T-helper 1 cell treated with Interleukin-12 subunit alpha and Interleukin-12 subunit beta and Interleukin-4 antibody, amounts not matched to agents 30 μg/mL and 1 μg/mL, for 36 hours (primary cell): ENCODE measurements around the gene PDHX.

Experiments used
- H3K27ac Mint-ChIP-seq: one replicate; pipeline ENCODE4 v1.8.0; 2021; ENCODE audit warnings: mild to moderate bottlenecking, mixed read lengths
- H3K27me3 Mint-ChIP-seq: one replicate; pipeline ENCODE4 v1.8.0; 2021; ENCODE audit warnings: low read depth, mixed read lengths
- H3K36me3 Mint-ChIP-seq: one replicate; pipeline ENCODE4 v1.8.0; 2021; ENCODE audit warnings: low read depth, mixed read lengths
- H3K4me1 Mint-ChIP-seq: one replicate; pipeline ENCODE4 v1.8.0; 2021; ENCODE audit warnings: low read depth, mixed read lengths
- H3K4me3 Mint-ChIP-seq: one replicate; pipeline ENCODE4 v1.8.0; 2021; ENCODE audit warnings: mild to moderate bottlenecking, moderate library complexity, mixed read lengths
- H3K9me3 Mint-ChIP-seq: one replicate; pipeline ENCODE4 v1.8.0; 2021; ENCODE audit warnings: mixed read lengths

Gene PDHX

GRCh38 chr11:34926101-34926830 lies 9.8 kb downstream of the PDHX start:
- peaks cover 5% of the 10 kb centered on the region for H3K4me1 Mint-ChIP-seq
- no peaks in the 10 kb centered on the region for H3K27me3 Mint-ChIP-seq
- H3K36me3 Mint-ChIP-seq, result no peaks in the 10 kb centered on the region
- H3K4me3 Mint-ChIP-seq, result no peak overlapping the region
- no peak overlapping the region for H3K27ac Mint-ChIP-seq
- H3K9me3 Mint-ChIP-seq, result no peaks in the 10 kb centered on the region

DNA sequence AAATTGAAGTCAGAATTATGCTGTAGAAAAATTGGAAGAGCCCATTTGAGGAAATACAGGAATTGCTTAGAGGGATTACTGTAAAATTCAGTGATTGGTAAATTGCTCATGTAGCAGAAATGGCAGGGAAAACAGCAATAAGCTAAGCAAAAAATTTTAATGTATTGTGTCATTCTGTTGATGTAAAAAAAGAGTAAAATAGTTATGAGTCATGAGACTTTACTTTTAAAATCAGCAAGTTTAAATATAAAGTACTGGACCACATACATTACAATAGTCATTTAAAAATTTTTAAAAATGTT lies 10.4 kb downstream of the PDHX start:
- no peaks in the 10 kb centered on the region for H3K9me3 Mint-ChIP-seq
- peaks cover 3% of the 10 kb centered on the region for H3K36me3 Mint-ChIP-seq

GRCh38 chr11:34928268-34928959 lies 12.0 kb downstream of the PDHX start:
- H3K27ac Mint-ChIP-seq, result no peak overlapping the region
- peaks cover 8% of the 10 kb centered on the region for H3K36me3 Mint-ChIP-seq
- peaks cover 5% of the 10 kb centered on the region for H3K4me1 Mint-ChIP-seq
- H3K27me3 Mint-ChIP-seq, result no peaks in the 10 kb centered on the region
- no peaks in the 10 kb centered on the region for H3K9me3 Mint-ChIP-seq
- H3K4me3 Mint-ChIP-seq, result no peak overlapping the region

More for the DNA sequence above, 10.4 kb downstream of the PDHX start:
- Mint-ChIP-seq H3K27me3 (no peaks in the 10 kb centered on the region), H3K4me3 (no peak overlapping the region), H3K27ac (no peak overlapping the region), H3K4me1 (peaks cover 5% of the 10 kb centered on the region)

DNA sequence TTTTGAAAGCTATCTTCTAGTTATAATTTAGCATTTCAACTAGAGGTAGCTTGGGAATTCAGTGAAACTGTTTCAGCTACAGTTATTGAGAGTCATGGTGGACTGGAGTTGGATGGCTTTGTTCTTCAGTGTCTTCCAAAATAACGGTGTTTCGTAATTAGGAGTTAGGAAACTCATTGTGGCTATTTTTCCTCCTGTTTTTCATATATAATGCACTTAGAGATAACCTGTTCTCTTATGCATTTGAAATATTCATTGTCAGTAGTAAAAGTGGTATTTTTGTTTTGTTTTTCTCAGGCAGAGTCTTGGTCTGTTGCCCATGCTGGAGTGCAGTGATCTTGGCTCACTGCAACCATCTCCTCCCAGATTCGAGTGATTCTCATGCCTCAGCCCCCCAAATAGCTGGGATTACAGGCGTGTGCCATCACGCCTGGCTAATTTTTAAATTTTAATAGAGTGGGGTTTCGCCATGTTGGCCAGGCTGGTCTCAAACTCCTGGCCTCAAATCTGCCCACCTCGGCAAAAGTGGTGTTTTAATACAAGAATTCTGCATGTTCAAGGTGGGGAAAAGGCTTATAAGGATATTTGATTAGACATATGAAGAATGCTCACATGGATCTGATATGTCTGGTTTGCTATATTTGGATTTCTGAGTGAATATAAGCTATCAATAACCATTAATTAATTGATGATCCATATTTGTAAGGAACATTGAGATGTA lies 12.7 kb downstream of the PDHX start:
- Mint-ChIP-seq H3K27ac (no peak overlapping the region), H3K4me3 (no peak overlapping the region), H3K4me1 (peaks cover 5% of the 10 kb centered on the region), H3K36me3 (peaks cover 8% of the 10 kb centered on the region), H3K9me3 (no peaks in the 10 kb centered on the region), H3K27me3 (no peaks in the 10 kb centered on the region)

GRCh38 chr11:34929794-34930763 lies 13.7 kb downstream of the PDHX start:
- Mint-ChIP-seq H3K27ac (no peak overlapping the region), H3K9me3 (no peaks in the 10 kb centered on the region), H3K4me3 (no peak overlapping the region), H3K4me1 (peaks cover 5% of the 10 kb centered on the region), H3K27me3 (no peaks in the 10 kb centered on the region), H3K36me3 (peaks cover 8% of the 10 kb centered on the region)

DNA sequence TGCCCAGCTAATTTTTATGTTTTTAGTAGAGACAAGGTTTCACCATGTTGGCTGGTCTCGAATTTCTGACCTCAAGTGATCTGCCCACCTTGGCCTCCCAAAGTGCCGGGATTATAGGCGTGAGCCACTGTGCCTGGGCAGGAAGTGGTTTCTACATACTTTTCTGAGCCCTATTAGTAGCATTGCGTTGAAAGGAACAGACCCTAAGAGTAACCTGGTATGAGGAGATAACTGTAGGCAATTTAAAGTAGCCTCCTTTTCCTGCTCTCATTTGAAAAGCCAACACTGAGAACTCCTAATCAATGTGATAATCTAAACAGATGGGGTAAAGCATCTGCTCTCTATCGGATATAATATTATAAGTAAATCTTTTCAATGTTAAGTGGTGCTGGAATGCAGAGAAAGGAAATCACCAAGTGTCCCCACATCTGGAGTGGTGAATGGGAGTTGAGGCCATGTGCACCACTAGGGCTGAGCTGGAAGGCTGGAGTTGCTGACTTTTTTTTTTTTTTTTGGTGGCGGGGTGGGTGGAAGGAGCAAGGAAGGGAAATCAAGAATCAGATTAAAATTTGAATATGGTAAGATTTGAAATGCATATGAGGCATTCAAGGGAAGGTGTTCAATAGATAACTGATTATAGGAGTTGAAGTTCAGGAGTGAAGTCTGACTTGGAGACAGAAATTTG lies 20.7 kb downstream of the PDHX start:
- Mint-ChIP-seq H3K9me3 (no peaks in the 10 kb centered on the region), H3K4me1 (peaks cover 9% of the 10 kb centered on the region), H3K27ac (no peak overlapping the region), H3K4me3 (no peak overlapping the region), H3K27me3 (no peaks in the 10 kb centered on the region), H3K36me3 (peaks cover 13% of the 10 kb centered on the region)

DNA sequence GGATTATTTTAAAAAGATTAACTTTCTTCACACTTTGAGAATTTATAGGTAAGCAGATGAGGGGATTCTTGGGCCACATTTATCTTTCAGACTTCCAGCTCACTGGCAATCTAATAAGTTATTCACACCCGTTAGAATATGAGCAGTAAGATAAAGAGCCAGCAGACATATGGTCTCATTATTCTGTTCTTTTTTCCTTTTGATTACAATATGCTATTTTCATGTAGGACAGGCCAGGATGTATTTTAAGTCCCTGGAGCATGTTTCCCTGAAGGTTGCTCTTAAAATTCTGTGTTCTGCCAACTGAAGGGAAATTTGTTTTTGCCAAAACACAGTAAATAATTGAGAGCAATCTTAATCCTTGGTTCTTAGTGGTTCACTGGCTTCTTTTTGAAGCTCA lies 22.2 kb downstream of the PDHX start:
- Mint-ChIP-seq H3K4me1 (peaks cover 9% of the 10 kb centered on the region), H3K27ac (no peak overlapping the region), H3K4me3 (no peak overlapping the region), H3K9me3 (no peaks in the 10 kb centered on the region), H3K27me3 (no peaks in the 10 kb centered on the region), H3K36me3 (peaks cover 7% of the 10 kb centered on the region)

GRCh38 chr11:34940026-34940677 lies 23.7 kb downstream of the PDHX start:
- H3K4me1 Mint-ChIP-seq, result peaks cover 9% of the 10 kb centered on the region
- no peak overlapping the region for H3K27ac Mint-ChIP-seq
- H3K36me3 Mint-ChIP-seq, result peaks cover 7% of the 10 kb centered on the region
- no peak overlapping the region for H3K4me3 Mint-ChIP-seq
- peaks cover 5% of the 10 kb centered on the region for H3K9me3 Mint-ChIP-seq
- no peaks in the 10 kb centered on the region for H3K27me3 Mint-ChIP-seq

GRCh38 chr11:34941688-34942087 lies 25.3 kb downstream of the PDHX start:
- H3K4me3 Mint-ChIP-seq, result no peak overlapping the region
- H3K36me3 Mint-ChIP-seq, result peaks cover 13% of the 10 kb centered on the region
- H3K9me3 Mint-ChIP-seq, result peaks cover 5% of the 10 kb centered on the region

DNA sequence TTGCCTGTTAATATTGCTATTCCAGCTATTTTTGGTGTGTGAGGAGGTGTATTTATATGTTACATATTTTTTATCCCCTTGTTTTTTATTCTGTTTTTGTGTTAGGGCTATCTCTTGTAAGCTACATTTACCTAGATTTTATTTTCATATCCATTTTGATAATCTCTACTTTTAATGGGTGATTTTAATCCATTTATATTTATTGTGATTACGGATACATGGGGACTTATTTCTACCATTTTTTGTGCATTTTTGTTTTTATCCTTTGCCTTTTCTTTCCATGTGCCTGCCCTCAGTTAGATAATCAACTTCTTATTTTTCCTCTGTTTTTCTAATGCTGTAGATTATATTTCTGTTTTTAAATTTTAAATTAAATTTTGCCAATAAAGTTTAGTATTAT lies 28.3 kb downstream of the PDHX start:
- no peak overlapping the region for H3K4me3 Mint-ChIP-seq
- peaks cover 4% of the 10 kb centered on the region for H3K4me1 Mint-ChIP-seq
- H3K9me3 Mint-ChIP-seq, result peaks cover 5% of the 10 kb centered on the region
- H3K27ac Mint-ChIP-seq, result no peak overlapping the region
- no peaks in the 10 kb centered on the region for H3K27me3 Mint-ChIP-seq
- peaks cover 10% of the 10 kb centered on the region for H3K36me3 Mint-ChIP-seq

More at GRCh38 chr11:34941688-34942087, 25.3 kb downstream of the PDHX start:
- peaks cover 6% of the 10 kb centered on the region for H3K4me1 Mint-ChIP-seq
- no peak overlapping the region for H3K27ac Mint-ChIP-seq
- H3K27me3 Mint-ChIP-seq, result no peaks in the 10 kb centered on the region

DNA sequence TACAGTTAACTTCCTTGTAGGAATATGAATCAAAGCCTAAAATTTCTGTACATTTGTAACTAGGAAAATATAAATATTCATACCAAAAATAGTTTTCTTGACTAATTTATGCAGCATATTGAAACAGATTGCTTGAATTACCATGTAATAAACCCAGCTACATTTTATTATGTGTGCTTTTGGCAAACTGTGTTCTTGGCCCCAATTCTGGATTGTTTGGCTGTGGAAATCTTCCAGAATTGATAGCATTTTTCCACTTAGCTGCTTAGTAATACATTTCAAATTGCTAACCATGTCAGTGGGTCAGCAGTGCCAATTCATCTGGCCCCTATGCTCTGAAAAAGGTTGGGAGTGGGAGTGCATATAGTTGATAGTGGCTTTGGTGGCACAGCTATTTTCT lies 32.3 kb downstream of the PDHX start:
- peaks cover 4% of the 10 kb centered on the region for H3K4me1 Mint-ChIP-seq
- H3K36me3 Mint-ChIP-seq, result peaks cover 12% of the 10 kb centered on the region
- H3K4me3 Mint-ChIP-seq, result no peak overlapping the region
- H3K27me3 Mint-ChIP-seq, result no peaks in the 10 kb centered on the region
- no peak overlapping the region for H3K27ac Mint-ChIP-seq
- peaks cover 5% of the 10 kb centered on the region for H3K9me3 Mint-ChIP-seq

GRCh38 chr11:34953955-34954354 lies 37.5 kb downstream of the PDHX start:
- Mint-ChIP-seq H3K4me1 (peaks cover 2% of the 10 kb centered on the region), H3K27ac (no peak overlapping the region), H3K36me3 (peaks cover 10% of the 10 kb centered on the region), H3K9me3 (no peaks in the 10 kb centered on the region), H3K27me3 (no peaks in the 10 kb centered on the region), H3K4me3 (no peak overlapping the region)

- no peaks in the 10 kb centered on the region for H3K4me1 Mint-ChIP-seq
- H3K9me3 Mint-ChIP-seq, result no peaks in the 10 kb centered on the region
- no peak overlapping the region for H3K4me3 Mint-ChIP-seq
- peaks cover 15% of the 10 kb centered on the region for H3K36me3 Mint-ChIP-seq
- no peak overlapping the region for H3K27ac Mint-ChIP-seq
- no peaks in the 10 kb centered on the region for H3K27me3 Mint-ChIP-seq
Measured at GRCh38 chr11:34957206-34957605, 40.8 kb downstream of the PDHX start.
